ENCODE data around the gene CHST1. TPM values are rescaled to one million over a fixed set of nuclear protein-coding genes. Genes with fewer than 3 reads are reported as not detected.

CHST1 gene
- total and polyA plus RNA-seq, 2 donors (not counting 3 experiments of a cell fraction or from before 2014, with no cell fraction given), result 12.6 to 40.5 TPM

DNA sequence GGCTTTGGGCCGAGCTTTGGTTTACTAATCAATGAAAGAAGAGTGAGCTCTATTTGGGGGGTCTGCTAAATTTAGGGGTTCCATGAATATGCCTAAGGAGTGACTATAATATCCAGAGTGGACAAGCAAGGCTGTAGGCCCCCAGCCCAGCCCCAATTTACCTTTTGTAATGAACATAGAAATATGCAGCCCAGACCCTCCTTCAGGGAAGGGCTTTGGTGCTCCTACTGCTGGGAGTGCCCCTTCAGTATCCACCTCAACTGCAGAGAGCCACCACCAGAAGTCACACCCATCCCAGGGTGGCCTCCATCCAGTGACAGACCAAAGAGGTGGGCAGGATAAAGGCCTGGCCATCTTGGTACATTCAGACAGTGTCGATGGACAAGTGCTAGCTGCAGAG is 43.1 kb downstream of the CHST1 start:
- Histone ChIP-seq H3K9ac (replicated peaks; ENCODE audit: extremely low read depth, insufficient read depth, low read length) (no peak overlapping the region), H2AFZ (ENCODE audit: low read depth, low read length) (no peak overlapping the region), H3K27ac (ENCODE audit: insufficient read depth, low read depth, low read length) (no peak overlapping the region), H3K4me3 (replicated peaks in 1 of 3; ENCODE audit: insufficient read depth in 1 of 3, low read depth in 1 of 3, low read length in 3 of 3) (no peak overlapping the region), H3K4me1 (ENCODE audit: control insufficient read depth, extremely low read depth, insufficient read depth, low read length) (peaks cover 5% of the 10 kb centered on the region), H3K4me2 (ENCODE audit: insufficient read depth, low read length) (no peak overlapping the region), H3K9me3 (replicated peaks; ENCODE audit: control insufficient read depth, insufficient read depth, low read length) (no peaks in the 10 kb centered on the region), H3K27me3 (ENCODE audit: control insufficient read depth in 2 of 2, insufficient read depth in 2 of 2, low read length in 2 of 2) (peaks cover 0 to 3% of the 10 kb centered on the region in 2 experiments), H3K36me3 (ENCODE audit: control insufficient read depth in 2 of 2, extremely low read depth in 1 of 2, insufficient read depth in 2 of 2, low read length in 2 of 2) (no peaks in the 10 kb centered on the region), H3K9me1 (replicated peaks; ENCODE audit: control insufficient read depth, extremely low read depth, insufficient read depth, low read length) (no peaks in the 10 kb centered on the region), H3K79me2 (ENCODE audit: control insufficient read depth, insufficient read depth, low read length) (no peaks in the 10 kb centered on the region), H4K20me1 (replicated peaks; ENCODE audit: control insufficient read depth, extremely low read depth, insufficient read depth, low read length) (no peaks in the 10 kb centered on the region)
- POLR2A ChIA-PET, result no interaction called here
- CTCF ChIA-PET, result no interaction called here
- dilution Hi-C loops (cut with MboI; ENCODE audit: extremely low pct_ligation_motif_present, low sequenced_read_pairs) (no loop called here), intact Hi-C loops (cut with micrococcal nuclease) (no loop called here)
- FAIRE-seq, result no peak
- no TSS peak for BruUV-seq (replicated peaks)
- no peak for DNase-seq (ENCODE audit: low read depth, low spot score)
- TF ChIP-seq MYC (IDR thresholded peaks at IDR 0.05; ENCODE audit: low read depth, low read length), result no peak
- TF ChIP-seq JUN (IDR thresholded peaks at IDR 0.05; ENCODE audit: borderline replicate concordance, insufficient read depth, insufficient read length, low read depth), result no peak
- TF ChIP-seq EZH2 (IDR thresholded peaks at IDR 0.05; ENCODE audit: borderline replicate concordance, low read depth, low read length, severe bottlenecking), result no peak
- TF ChIP-seq, protein P1, sequence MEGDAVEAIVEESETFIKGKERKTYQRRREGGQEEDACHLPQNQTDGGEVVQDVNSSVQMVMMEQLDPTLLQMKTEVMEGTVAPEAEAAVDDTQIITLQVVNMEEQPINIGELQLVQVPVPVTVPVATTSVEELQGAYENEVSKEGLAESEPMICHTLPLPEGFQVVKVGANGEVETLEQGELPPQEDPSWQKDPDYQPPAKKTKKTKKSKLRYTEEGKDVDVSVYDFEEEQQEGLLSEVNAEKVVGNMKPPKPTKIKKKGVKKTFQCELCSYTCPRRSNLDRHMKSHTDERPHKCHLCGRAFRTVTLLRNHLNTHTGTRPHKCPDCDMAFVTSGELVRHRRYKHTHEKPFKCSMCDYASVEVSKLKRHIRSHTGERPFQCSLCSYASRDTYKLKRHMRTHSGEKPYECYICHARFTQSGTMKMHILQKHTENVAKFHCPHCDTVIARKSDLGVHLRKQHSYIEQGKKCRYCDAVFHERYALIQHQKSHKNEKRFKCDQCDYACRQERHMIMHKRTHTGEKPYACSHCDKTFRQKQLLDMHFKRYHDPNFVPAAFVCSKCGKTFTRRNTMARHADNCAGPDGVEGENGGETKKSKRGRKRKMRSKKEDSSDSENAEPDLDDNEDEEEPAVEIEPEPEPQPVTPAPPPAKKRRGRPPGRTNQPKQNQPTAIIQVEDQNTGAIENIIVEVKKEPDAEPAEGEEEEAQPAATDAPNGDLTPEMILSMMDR (IDR thresholded peaks at IDR 0.05; ENCODE audit: extremely low read depth in 1 of 2, insufficient read depth in 1 of 2, low read depth in 1 of 2, low read length in 2 of 2), result no peak
- no peak for TF ChIP-seq POLR2A (IDR thresholded peaks at IDR 0.05; ENCODE audit: low read depth, low read length)
- no peak for TF ChIP-seq MAX (IDR thresholded peaks at IDR 0.05; ENCODE audit: insufficient read depth, insufficient read length)
- TF ChIP-seq FOS (IDR thresholded peaks at IDR 0.05; ENCODE audit: borderline replicate concordance, insufficient read depth, low read length), result no peak
- no peak for TF ChIP-seq GATA2 (IDR thresholded peaks at IDR 0.05; ENCODE audit: insufficient read depth, insufficient read length, low read depth, low read length)
- no peak for TF ChIP-seq POLR2AphosphoS5 (IDR thresholded peaks at IDR 0.05; ENCODE audit: insufficient read depth, low read depth, low read length)

All from endothelial cell of umbilical vein (primary cell).